Activated T-helper 17 cell treated with anti-CD3 and anti-CD28 coated beads, Interleukin-2, amount 50 U/mL, for 72 hours (primary cell): ENCODE measurements around the gene SRSF3. TPM values are rescaled to one million over a fixed set of nuclear protein-coding genes. Genes with fewer than 3 reads are reported as not detected.
"Not testable (repeated sequence)": the region's sequence is repeated elsewhere in the genome, so short reads cannot be mapped to it uniquely, and the experiment has no call there.

ENCODE experiments used
- ATAC-seq: fragments of 150-1000 bp; cut with Tn5 transposase; replicated peaks from 2 replicates; pipeline ENCODE4 v1.10.0; 2021; ENCODE audit warnings: mild to moderate bottlenecking, moderate library complexity
- H3K27ac Mint-ChIP-seq: one replicate; pipeline ENCODE4 v1.8.0; 2022; ENCODE audit warnings: mixed read lengths
- H3K27me3 Mint-ChIP-seq: one replicate; pipeline ENCODE4 v1.8.0; 2022; ENCODE audit warnings: mixed read lengths
- H3K36me3 Mint-ChIP-seq: one replicate; pipeline ENCODE4 v1.8.0; 2022; ENCODE audit warnings: low read depth, mild to moderate bottlenecking, mixed read lengths
- H3K4me1 Mint-ChIP-seq: one replicate; pipeline ENCODE4 v1.8.0; 2022; ENCODE audit warnings: mixed read lengths
- H3K4me3 Mint-ChIP-seq: one replicate; pipeline ENCODE4 v1.8.0; 2022; ENCODE audit warnings: mild to moderate bottlenecking, mixed read lengths
- H3K9me3 Mint-ChIP-seq: one replicate; pipeline ENCODE4 v1.8.0; 2022; ENCODE audit warnings: mixed read lengths
- total RNA-seq, 2 donors: library from RNA; stranded (reverse); gene quantifications; one replicate each; pipeline ENCODE4 v1.2.3, GENCODE V29; 2022

Gene SRSF3
- total RNA-seq, 2 donors from 2014 or later, result 277 to 473 TPM

DNA sequence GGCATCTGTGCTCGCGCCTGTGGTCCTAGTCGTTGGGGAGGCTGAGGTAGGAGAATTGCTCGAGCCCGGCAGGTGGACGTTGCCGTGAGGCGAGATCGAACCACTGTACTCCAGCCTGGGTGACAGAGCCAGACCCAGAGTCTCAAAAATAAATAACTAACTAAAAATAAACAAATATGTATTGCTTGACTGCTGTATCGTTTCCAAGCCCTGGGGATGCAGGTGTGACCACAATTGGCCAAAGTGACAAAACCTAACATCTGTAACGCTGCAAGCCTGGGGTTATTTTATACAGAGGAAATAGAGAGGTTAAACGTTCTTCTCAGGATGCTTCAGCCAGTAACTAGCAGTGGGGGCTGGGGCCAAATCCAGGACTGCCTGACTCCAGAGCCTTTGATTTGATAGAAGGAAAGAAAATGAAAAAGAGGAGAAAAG lies 1.9 kb upstream of the SRSF3 start:
- no peaks in the 10 kb centered on the region for H3K27me3 Mint-ChIP-seq
- H3K9me3 Mint-ChIP-seq, result no peaks in the 10 kb centered on the region
- H3K36me3 Mint-ChIP-seq, result peaks cover 38% of the 10 kb centered on the region
- H3K4me1 Mint-ChIP-seq, result peaks cover 5% of the 10 kb centered on the region
- peak overlapping the region; percentile 65 for H3K27ac Mint-ChIP-seq
- ATAC-seq, result no peak
- peak overlapping the region; percentile 86 for H3K4me3 Mint-ChIP-seq

DNA sequence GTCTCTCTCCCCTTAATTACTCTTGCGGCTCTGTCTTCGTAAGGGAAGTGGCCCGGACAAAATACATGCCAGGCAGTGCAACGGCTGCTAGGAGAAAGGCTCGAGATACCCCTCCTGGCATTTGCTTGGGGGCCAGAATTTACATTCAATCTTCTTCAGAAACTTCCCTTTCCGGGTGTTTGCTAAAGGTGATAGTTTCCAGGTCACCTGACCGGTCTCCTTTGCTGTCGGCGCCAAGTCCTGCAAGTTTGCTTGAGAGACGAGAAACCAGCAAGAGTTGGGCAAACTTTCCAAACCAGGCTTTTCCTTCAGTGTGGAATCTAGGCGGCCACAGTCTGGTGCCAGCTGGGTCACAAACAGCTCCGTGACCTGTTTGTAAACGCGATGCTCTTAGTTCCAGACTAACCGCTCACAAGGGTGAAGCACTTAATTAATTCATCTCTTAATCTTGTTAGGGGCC lies 563 bp upstream of the SRSF3 start:
- Mint-ChIP-seq H3K9me3 (no peaks in the 10 kb centered on the region), H3K27me3 (no peaks in the 10 kb centered on the region), H3K4me1 (peaks cover 7% of the 10 kb centered on the region), H3K27ac (peak overlapping the region; percentile 98), H3K4me3 (peak overlapping the region; percentile 86), H3K36me3 (peaks cover 52% of the 10 kb centered on the region)
- peak; percentile 55 for ATAC-seq

GRCh38 chr6:36594816-36595643 lies 868 bp downstream of the SRSF3 start:
- Mint-ChIP-seq H3K27me3 (no peaks in the 10 kb centered on the region), H3K4me3 (peak overlapping the region; percentile 86), H3K36me3 (peaks cover 66% of the 10 kb centered on the region), H3K27ac (peak overlapping the region; percentile 98), H3K4me1 (peaks cover 20% of the 10 kb centered on the region), H3K9me3 (no peaks in the 10 kb centered on the region)
- ATAC-seq, result no peak

GRCh38 chr6:36596356-36596755 lies 2.2 kb downstream of the SRSF3 start:
- peak overlapping the region; percentile 86 for H3K4me3 Mint-ChIP-seq
- no peaks in the 10 kb centered on the region for H3K27me3 Mint-ChIP-seq
- H3K9me3 Mint-ChIP-seq, result no peaks in the 10 kb centered on the region
- peaks cover 29% of the 10 kb centered on the region for H3K4me1 Mint-ChIP-seq
- H3K36me3 Mint-ChIP-seq, result peaks cover 80% of the 10 kb centered on the region
- ATAC-seq, result no peak
- peak overlapping the region; percentile 98 for H3K27ac Mint-ChIP-seq

- no peaks in the 10 kb centered on the region for H3K9me3 Mint-ChIP-seq
- H3K36me3 Mint-ChIP-seq, result peaks cover 94% of the 10 kb centered on the region
- peaks cover 24% of the 10 kb centered on the region for H3K4me1 Mint-ChIP-seq
- no peaks in the 10 kb centered on the region for H3K27me3 Mint-ChIP-seq
- peak overlapping the region; percentile 73 for H3K27ac Mint-ChIP-seq
- no peak for ATAC-seq
- H3K4me3 Mint-ChIP-seq, result peak overlapping the region; percentile 86
Observed at GRCh38 chr6:36597775-36598174, 3.6 kb downstream of the SRSF3 start.

GRCh38 chr6:36598326-36598725 lies 4.2 kb downstream of the SRSF3 start:
- no peak for ATAC-seq
- Mint-ChIP-seq H3K27ac (peak overlapping the region; percentile 73), H3K4me3 (peak overlapping the region; percentile 86), H3K36me3 (peaks cover 99% of the 10 kb centered on the region), H3K4me1 (peaks cover 24% of the 10 kb centered on the region), H3K9me3 (no peaks in the 10 kb centered on the region), H3K27me3 (no peaks in the 10 kb centered on the region)

GRCh38 chr6:36598739-36599318 lies 4.7 kb downstream of the SRSF3 start:
- Mint-ChIP-seq H3K27ac (peak overlapping the region; percentile 73), H3K9me3 (no peaks in the 10 kb centered on the region), H3K4me3 (peak overlapping the region; percentile 86), H3K36me3 (peaks cover 100% of the 10 kb centered on the region), H3K4me1 (peaks cover 24% of the 10 kb centered on the region), H3K27me3 (no peaks in the 10 kb centered on the region)
- ATAC-seq, result no peak

GRCh38 chr6:36599791-36600209 lies 5.6 kb downstream of the SRSF3 start:
- Mint-ChIP-seq H3K4me3 (peak overlapping the region; percentile 86), H3K27ac (peak overlapping the region; percentile 73), H3K36me3 (peaks cover 100% of the 10 kb centered on the region), H3K27me3 (no peaks in the 10 kb centered on the region), H3K4me1 (peaks cover 31% of the 10 kb centered on the region), H3K9me3 (no peaks in the 10 kb centered on the region)
- peak; percentile 91 for ATAC-seq

- no peak for ATAC-seq
- peaks cover 100% of the 10 kb centered on the region for H3K36me3 Mint-ChIP-seq
Observed at GRCh38 chr6:36600564-36601146, 6.5 kb downstream of the SRSF3 start.

GRCh38 chr6:36601818-36602217 lies 7.7 kb downstream of the SRSF3 start:
- not testable (repeated sequence) for H3K27me3 Mint-ChIP-seq, ATAC-seq, H3K9me3 Mint-ChIP-seq
- H3K4me3 Mint-ChIP-seq, result peak overlapping the region; percentile 86
- peaks cover 100% of the 10 kb centered on the region for H3K36me3 Mint-ChIP-seq
- H3K27ac Mint-ChIP-seq, result peak overlapping the region; percentile 43
- peaks cover 37% of the 10 kb centered on the region for H3K4me1 Mint-ChIP-seq

More at GRCh38 chr6:36600564-36601146, 6.5 kb downstream of the SRSF3 start:
- peak overlapping the region; percentile 73 for H3K27ac Mint-ChIP-seq
- H3K9me3 Mint-ChIP-seq, result no peaks in the 10 kb centered on the region
- no peaks in the 10 kb centered on the region for H3K27me3 Mint-ChIP-seq
- H3K4me3 Mint-ChIP-seq, result peak overlapping the region; percentile 86
- H3K4me1 Mint-ChIP-seq, result peaks cover 34% of the 10 kb centered on the region

DNA sequence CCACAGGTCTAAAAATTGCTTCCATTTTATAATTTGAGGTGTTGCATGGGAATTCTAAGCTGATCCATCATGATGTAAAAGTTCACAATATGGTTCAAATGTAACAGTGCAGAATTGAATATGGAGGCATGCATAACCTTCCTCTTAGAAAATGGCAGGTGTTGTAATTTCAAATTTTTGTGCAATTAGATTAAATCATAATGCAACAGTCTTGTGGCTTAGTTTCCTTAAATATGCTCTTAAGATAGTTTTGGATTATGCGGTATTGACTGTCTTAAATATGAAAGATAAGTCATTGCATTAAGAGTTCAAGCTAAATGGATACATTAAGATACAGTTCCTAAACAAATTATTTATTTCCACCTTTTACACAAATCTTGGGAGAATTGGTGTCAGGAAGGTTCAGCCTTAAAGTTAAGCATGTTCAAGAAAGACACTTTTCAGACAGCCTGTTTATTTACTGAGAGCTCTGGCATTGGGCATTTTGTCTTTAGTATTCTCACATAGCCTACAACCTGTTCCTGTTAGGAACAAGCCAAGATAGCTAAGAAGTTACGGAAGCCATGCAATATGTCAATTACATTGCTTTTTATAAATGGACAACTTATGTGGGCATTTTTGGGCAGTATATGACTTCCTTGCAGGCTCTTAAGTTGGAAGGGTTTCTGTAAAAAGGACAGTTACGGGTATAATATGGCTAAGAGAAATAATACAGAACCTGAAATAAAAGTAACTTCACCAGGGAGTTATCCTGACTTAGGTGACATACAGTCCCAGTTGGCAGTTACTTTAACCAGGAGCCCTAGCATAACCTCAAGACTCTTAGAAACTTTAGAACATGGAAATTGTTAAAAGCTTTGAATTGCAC lies 9.3 kb downstream of the SRSF3 start:
- no peaks in the 10 kb centered on the region for H3K9me3 Mint-ChIP-seq
- no peak for ATAC-seq
- peaks cover 100% of the 10 kb centered on the region for H3K36me3 Mint-ChIP-seq
- no peak overlapping the region for H3K27ac Mint-ChIP-seq
- peak overlapping the region; percentile 29 for H3K4me3 Mint-ChIP-seq
- peaks cover 43% of the 10 kb centered on the region for H3K4me1 Mint-ChIP-seq
- H3K27me3 Mint-ChIP-seq, result no peaks in the 10 kb centered on the region

GRCh38 chr6:36604090-36605060 lies 10.2 kb downstream of the SRSF3 start:
- no peak for ATAC-seq
- H3K27me3 Mint-ChIP-seq, result no peaks in the 10 kb centered on the region
- peak overlapping the region; percentile 7 for H3K27ac Mint-ChIP-seq
- H3K9me3 Mint-ChIP-seq, result no peaks in the 10 kb centered on the region
- H3K4me1 Mint-ChIP-seq, result peaks cover 39% of the 10 kb centered on the region
- peaks cover 100% of the 10 kb centered on the region for H3K36me3 Mint-ChIP-seq
- H3K4me3 Mint-ChIP-seq, result peak overlapping the region; percentile 29

- Mint-ChIP-seq H3K36me3 (peaks cover 100% of the 10 kb centered on the region), H3K27me3 (no peaks in the 10 kb centered on the region), H3K9me3 (no peaks in the 10 kb centered on the region), H3K27ac (peak overlapping the region; percentile 7), H3K4me1 (peaks cover 37% of the 10 kb centered on the region), H3K4me3 (peak overlapping the region; percentile 29)
- ATAC-seq, result peak; percentile 38
Observed at GRCh38 chr6:36605143-36605542, 11.0 kb downstream of the SRSF3 start.
